Measurements from ENCODE around the gene ELL2. TPM values are rescaled to one million over a fixed set of nuclear protein-coding genes. Genes with fewer than 3 reads are reported as not detected.

ELL2 gene
- 30.2 TPM for total RNA-seq
- 14.1 TPM for polyA plus RNA-seq

DNA sequence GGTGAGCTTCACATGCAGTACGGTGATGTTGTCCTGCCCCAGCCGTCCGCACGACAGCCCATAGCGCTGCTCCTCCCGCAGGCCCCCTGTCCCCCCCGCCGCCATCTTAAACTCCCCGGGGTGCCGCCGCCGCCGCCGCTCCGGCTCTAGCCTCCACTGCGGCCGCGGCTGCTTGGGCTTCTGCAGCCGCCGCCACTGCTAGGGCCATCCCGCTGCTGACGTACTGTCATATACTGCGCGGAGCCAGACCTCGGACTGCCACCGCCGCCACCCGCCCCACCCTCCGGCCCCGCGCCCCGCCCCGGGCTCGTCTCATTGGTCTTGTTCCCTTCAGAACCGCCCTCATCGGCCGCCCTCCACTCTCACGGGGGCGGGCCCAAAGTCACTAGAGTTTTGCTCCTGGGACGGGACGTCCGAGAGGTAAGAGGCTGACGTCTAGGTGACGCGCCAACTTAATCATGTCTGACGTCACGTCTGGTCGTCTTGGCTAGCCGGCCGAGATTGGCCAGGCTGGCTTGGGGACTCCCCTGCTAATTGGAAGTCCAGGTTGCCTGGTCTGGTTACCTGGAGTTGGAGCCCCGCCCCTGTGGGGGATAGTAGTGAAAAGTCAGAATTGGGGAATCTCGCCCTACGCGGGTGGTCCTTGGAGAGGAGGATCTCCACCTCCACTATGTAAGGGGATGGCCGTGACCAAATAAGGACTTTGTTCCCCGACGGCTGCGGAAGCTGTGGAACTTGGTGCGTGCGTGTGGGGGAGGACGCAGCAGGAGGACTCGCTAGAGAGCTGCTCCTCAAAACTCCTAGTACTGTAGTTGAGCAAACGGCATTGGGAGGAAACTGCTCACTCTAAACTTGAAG, at the start of gene ELL2:
Gene ELL2 (minus strand): TSS at position 235 of the 858 bp plus-strand sequence. CDS start 130 bp downstream, at position 105.
- WGBS: under 1% methylated on average over 63 of the region's 63 CpGs
- Histone ChIP-seq H3K4me1 (ENCODE audit: insufficient read depth) (peaks cover 2% of the 10 kb centered on the region), H3K27ac (ENCODE audit: low read depth) (peak within 1 kb of the TSS; percentile 99), H3K36me3 (ENCODE audit: insufficient read depth) (no peaks in the 10 kb centered on the region), H3K4me3 (ENCODE audit: low read depth, low read length) (peak within 1 kb of the TSS; percentile 92)
- peak; percentile 91 for DNase-seq (ENCODE audit: extremely low spot score)

DNA sequence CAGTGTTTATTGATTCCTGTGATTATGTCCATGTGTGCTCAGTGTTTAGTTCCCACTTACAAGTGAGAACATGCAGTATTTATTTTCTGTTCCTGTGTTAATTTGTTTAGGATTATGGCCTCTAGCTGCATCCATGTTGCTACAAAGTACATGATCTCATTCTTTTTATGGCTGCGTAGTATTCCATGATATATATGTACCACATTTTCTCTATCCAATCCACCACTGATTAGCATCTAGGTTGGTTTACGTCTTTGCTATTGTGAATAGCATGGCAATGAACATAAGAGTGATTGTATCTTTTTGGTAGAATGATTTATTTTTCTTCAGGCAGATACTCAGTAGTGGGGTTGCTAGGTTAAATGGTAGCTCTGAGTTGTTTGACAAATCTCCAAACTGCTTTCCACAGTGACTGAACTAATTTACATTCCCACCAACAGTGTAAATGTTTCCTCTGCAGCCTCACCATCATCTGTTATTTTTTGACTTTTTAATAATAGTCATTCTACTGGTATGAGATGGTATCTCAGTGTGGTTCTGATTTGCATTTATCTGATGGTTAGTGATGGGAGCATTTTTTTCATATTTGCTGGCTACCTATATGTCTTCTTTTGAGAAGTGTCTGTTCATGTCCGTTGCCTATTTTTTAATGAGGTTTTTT, 47.5 kb upstream of the ELL2 start:
- no peaks in the 10 kb centered on the region for H3K36me3 ChIP-seq (ENCODE audit: insufficient read depth)
- 94% methylated on average over 3 of the region's 3 CpGs for WGBS
- H3K4me1 ChIP-seq (ENCODE audit: insufficient read depth): no peaks in the 10 kb centered on the region
- no peak for DNase-seq (ENCODE audit: extremely low spot score)
- no peak overlapping the region for H3K27ac ChIP-seq (ENCODE audit: low read depth)
- H3K4me3 ChIP-seq (ENCODE audit: low read depth, low read length): no peak overlapping the region

DNA sequence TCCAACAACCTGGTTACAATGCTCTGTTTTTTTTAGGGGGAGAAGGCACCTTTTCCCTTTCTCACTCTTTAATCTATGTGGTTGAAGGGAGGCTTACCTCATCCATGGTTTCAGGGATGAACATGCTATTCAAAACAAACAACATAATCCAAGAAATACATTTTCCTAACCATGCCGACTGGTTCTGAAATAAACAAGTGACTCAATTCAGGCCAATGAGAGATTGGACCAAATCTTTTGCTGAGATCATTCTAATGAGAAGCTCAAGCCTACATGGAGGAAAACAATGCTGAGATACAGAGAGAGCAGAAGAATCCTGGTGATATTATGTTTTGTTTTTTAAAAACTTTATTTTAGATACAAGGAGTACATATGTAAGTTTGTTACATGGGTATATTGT, 46.8 kb upstream of the ELL2 start:
- Histone ChIP-seq H3K4me3 (ENCODE audit: low read depth, low read length) (no peak overlapping the region), H3K27ac (ENCODE audit: low read depth) (no peak overlapping the region), H3K36me3 (ENCODE audit: insufficient read depth) (no peaks in the 10 kb centered on the region), H3K4me1 (ENCODE audit: insufficient read depth) (no peaks in the 10 kb centered on the region)
- DNase-seq (ENCODE audit: extremely low spot score): no peak
- WGBS: 83% methylated on average over 1 of the region's 1 CpG

DNA sequence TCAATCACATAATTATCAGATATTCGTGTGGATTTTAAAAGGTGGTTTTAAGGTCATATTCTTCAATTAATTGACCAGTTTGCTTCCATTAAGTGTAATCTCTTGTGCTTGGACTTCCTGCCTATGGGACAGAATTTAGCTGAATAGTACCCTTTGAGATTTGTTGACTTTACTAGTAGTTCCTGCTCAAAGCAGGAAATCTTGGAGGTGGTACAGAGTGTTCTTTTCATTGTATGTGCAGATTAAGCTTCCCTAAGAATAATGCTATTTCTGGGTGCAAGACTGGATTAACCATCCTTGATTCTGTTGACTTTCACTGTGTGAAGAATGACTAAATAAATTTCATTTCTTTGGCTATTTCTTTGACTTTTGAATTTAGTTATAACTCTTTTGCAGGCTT, 45.4 kb upstream of the ELL2 start:
- no peak overlapping the region for H3K27ac ChIP-seq (ENCODE audit: low read depth)
- 76% methylated on average over 1 of the region's 1 CpG for WGBS

DNA sequence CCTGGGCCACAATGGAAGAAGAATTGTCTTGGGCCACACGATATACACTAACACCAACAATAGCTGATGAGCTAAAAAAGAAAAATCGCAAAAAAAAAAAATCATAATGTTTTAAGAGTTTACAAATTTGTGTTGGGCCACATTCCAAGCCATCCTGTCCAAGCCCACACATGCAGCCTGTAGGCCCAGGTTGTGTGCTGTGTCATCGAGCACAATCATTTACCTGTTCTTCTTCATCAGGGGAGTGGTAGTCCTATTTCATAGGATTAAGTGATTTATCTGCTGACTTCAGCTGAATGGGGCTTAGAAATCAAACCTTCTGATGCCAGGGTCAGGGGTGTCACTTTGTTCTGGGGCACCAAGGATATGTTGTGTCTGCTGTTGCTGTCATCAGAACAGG, 44.6 kb upstream of the ELL2 start:
- H3K36me3 ChIP-seq (ENCODE audit: insufficient read depth): no peaks in the 10 kb centered on the region
- H3K27ac ChIP-seq (ENCODE audit: low read depth): no peak overlapping the region
- 93% methylated on average over 3 of the region's 3 CpGs for WGBS
- no peak overlapping the region for H3K4me3 ChIP-seq (ENCODE audit: low read depth, low read length)
- H3K4me1 ChIP-seq (ENCODE audit: insufficient read depth): no peaks in the 10 kb centered on the region
- no peak for DNase-seq (ENCODE audit: extremely low spot score)

More for the DNA sequence above, 45.4 kb upstream of the ELL2 start:
- DNase-seq (ENCODE audit: extremely low spot score): no peak
- H3K36me3 ChIP-seq (ENCODE audit: insufficient read depth): no peaks in the 10 kb centered on the region
- H3K4me1 ChIP-seq (ENCODE audit: insufficient read depth): no peaks in the 10 kb centered on the region
- H3K4me3 ChIP-seq (ENCODE audit: low read depth, low read length): no peak overlapping the region

DNA sequence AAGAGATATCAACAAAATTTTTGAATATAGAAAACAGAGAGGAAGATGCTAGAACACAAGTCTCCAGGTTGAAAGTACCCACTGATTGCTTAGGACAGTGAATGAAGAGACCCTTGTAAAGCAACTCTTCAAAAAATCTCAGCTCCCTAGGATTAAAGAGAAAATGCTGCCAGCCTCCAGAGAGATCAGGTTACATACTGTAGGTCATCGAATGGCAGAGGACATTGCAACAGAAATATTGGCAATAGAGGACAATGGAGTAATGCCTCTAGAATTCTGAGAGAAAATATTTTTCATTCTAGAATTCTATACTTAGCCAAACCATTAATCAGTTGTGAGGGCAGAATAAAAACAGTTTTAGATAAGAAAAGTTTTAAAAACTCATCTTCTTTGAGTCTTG, 43.1 kb upstream of the ELL2 start:
- DNase-seq (ENCODE audit: extremely low spot score): no peak
- Histone ChIP-seq H3K36me3 (ENCODE audit: insufficient read depth) (no peaks in the 10 kb centered on the region), H3K4me3 (ENCODE audit: low read depth, low read length) (no peak overlapping the region), H3K27ac (ENCODE audit: low read depth) (no peak overlapping the region), H3K4me1 (ENCODE audit: insufficient read depth) (no peaks in the 10 kb centered on the region)
- 86% methylated on average over 1 of the region's 1 CpG for WGBS

DNA sequence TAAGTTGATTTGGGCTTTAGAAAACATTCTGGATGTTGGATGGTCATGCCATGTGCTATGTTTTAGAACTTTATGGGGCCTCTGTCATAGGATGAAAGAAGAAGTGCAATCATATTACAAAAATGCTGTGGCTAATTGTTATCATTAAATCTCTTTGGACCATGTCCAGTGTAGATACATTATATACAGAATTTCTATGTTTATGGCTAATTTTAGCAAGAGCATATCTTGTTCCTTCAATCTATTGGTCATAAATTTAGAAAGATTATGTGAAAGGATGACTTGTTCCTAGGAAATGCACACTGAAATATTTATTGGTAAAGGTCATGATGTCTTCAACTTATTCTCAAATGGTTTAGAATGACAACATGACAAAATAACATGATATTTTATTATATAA, 42.4 kb upstream of the ELL2 start:
- Histone ChIP-seq H3K4me3 (ENCODE audit: low read depth, low read length) (no peak overlapping the region), H3K4me1 (ENCODE audit: insufficient read depth) (no peaks in the 10 kb centered on the region), H3K36me3 (ENCODE audit: insufficient read depth) (no peaks in the 10 kb centered on the region), H3K27ac (ENCODE audit: low read depth) (no peak overlapping the region)
- no peak for DNase-seq (ENCODE audit: extremely low spot score)

DNA sequence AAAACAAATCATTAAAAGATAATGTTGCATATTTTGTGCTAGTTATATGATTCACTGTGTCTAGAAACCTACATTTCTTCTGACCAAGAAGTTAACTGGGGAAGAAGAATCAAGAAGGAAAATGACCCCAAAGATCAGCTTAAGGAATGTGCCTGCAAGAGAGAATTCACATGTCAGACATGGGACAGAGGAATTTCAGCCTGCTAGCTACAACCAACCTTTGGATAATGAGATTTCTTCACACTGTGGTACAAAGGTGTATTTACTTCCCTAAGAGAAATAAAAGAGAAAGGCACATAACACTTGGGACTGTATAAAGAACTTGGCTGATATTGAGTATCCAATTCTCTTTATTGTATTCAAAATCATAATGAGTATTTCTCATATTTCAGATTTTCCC, 39.6 kb upstream of the ELL2 start:
- Histone ChIP-seq H3K36me3 (ENCODE audit: insufficient read depth) (no peaks in the 10 kb centered on the region), H3K4me3 (ENCODE audit: low read depth, low read length) (no peak overlapping the region), H3K27ac (ENCODE audit: low read depth) (no peak overlapping the region), H3K4me1 (ENCODE audit: insufficient read depth) (no peaks in the 10 kb centered on the region)
- DNase-seq (ENCODE audit: extremely low spot score): no peak

DNA sequence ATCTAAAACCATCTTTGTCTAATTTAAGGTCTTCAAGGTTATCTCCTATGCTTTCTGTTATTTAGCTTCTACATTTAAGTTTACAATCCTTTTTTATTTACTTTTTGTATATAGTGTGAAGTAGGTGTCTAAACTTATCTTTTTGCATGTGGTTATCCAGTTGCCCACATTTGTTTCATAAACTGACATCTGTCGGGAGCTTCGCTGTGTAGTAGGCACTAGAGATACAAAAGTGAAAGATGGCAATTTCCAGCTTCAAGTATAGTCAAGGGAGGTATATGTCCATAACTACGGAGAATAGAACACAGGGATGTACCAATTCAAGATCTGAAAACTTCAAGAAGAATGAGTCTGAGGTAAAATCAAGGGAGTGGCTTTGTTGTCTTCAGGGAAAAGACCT, 38.7 kb upstream of the ELL2 start:
- H3K27ac ChIP-seq (ENCODE audit: low read depth): no peak overlapping the region
- 94% methylated on average over 3 of the region's 3 CpGs for WGBS
- no peak for DNase-seq (ENCODE audit: extremely low spot score)
- H3K4me3 ChIP-seq (ENCODE audit: low read depth, low read length): no peak overlapping the region
- no peaks in the 10 kb centered on the region for H3K4me1 ChIP-seq (ENCODE audit: insufficient read depth)
- no peaks in the 10 kb centered on the region for H3K36me3 ChIP-seq (ENCODE audit: insufficient read depth)

DNA sequence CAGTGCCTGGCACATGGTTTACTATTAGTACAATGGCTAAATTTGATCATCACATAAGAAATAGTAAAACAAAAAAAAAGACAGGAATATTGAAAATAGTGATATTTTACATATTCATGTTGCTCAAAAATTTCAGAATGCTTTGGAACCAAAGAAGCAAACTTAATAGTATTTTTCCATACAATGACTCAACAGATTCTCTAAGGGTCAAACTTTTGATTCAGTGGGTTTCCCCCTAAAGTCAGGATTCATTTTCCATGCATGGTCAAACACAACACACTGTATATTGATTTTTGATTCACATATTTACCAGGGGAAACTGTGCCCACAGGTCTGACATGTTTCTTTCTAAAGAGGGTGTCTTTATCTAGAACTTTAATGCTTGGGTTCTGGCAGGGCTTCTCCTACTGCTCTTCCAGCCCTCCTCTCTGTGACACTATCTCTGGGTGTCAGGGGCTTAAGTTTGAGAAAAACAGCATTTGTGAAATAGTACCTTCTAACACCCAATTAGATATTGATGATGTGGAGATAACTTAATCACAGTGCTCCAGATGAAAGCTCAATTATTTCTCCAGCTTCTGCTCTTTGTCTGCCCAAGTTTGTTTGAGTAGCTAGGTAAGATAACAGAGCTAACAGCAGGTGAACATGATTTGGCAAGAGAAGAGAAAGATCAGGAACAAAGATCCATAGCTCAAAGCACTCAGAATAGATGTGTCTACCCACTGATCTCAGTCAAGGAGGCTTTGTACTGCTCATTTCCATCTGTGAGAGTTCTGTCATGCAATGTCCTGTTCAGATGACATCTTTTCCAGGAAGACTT, 35.5 kb upstream of the ELL2 start:
- Histone ChIP-seq H3K36me3 (ENCODE audit: insufficient read depth) (no peaks in the 10 kb centered on the region), H3K27ac (ENCODE audit: low read depth) (no peak overlapping the region), H3K4me3 (ENCODE audit: low read depth, low read length) (no peak overlapping the region), H3K4me1 (ENCODE audit: insufficient read depth) (no peaks in the 10 kb centered on the region)
- DNase-seq (ENCODE audit: extremely low spot score): no peak

DNA sequence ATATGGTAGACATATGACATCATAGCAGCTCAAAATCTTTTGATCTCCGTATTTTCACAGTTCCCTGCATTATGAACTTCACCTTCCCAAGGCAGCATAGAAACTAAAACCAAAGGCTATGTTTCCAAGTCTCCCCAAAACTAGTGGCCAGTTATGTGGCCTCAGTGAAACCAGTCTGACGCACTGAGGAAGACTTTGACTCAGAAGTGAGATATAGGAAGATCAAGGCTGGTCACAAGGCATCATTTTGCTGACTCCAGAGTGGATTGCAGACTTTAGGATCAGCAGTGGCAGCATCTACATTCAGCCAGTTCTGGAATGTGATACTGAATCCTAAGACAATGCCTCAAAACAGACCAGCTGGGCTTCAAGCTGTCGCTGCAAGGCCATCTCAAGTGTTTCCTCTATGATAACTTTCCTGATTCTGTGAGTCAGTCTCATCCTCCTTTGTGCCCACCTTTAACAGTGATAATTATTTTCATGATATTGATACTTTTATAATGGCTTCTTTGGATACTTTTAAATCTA, 34.4 kb upstream of the ELL2 start:
- Histone ChIP-seq H3K4me1 (ENCODE audit: insufficient read depth) (no peaks in the 10 kb centered on the region), H3K36me3 (ENCODE audit: insufficient read depth) (no peaks in the 10 kb centered on the region), H3K27ac (ENCODE audit: low read depth) (no peak overlapping the region), H3K4me3 (ENCODE audit: low read depth, low read length) (no peak overlapping the region)
- 91% methylated on average over 3 of the region's 3 CpGs for WGBS
- no peak for DNase-seq (ENCODE audit: extremely low spot score)

DNA sequence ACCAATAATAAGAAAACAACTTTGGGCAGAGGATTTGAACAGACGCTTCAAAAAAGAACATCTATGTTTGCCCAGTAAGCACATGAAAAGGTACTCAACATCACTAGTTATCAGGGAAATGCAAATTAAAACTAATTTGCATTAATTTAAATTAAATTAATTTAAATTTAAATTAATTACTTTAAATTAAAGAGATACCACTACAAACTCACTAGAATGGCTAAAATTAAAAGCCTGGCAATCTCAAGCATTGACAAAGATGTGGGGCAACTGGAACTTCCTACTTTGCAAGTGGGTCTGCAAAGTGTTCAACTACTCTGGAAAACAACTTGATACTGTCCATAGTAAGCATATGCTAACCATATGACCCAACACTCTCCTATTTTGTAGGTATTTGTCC, 32.1 kb upstream of the ELL2 start:
- WGBS: 97% methylated on average over 1 of the region's 1 CpG

DNA sequence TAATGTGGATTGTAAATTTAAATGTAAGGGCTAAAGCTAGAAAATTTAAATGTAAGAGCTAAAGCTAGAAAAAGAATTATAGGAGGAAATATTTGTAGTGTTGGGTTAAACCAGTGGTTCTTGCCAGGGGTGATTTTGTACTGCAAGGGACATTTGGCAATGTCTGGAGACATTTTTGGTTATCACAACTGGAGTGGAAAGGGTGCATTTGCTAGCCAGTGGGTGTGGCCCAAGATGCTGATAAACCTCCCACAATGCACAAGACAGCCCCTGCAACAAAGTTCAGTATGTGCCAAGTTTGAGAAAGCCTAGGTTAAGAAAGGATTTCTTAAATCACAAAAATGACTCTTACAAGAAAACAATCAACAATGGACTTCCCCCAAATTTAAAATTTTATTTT, 31.6 kb upstream of the ELL2 start:
- no peak for DNase-seq (ENCODE audit: extremely low spot score)
- Histone ChIP-seq H3K4me1 (ENCODE audit: insufficient read depth) (no peaks in the 10 kb centered on the region), H3K36me3 (ENCODE audit: insufficient read depth) (no peaks in the 10 kb centered on the region), H3K27ac (ENCODE audit: low read depth) (no peak overlapping the region), H3K4me3 (ENCODE audit: low read depth, low read length) (no peak overlapping the region)

More for the DNA sequence above, 32.1 kb upstream of the ELL2 start:
- H3K4me3 ChIP-seq (ENCODE audit: low read depth, low read length): no peak overlapping the region
- no peaks in the 10 kb centered on the region for H3K4me1 ChIP-seq (ENCODE audit: insufficient read depth)
- H3K27ac ChIP-seq (ENCODE audit: low read depth): no peak overlapping the region
- no peak for DNase-seq (ENCODE audit: extremely low spot score)
- no peaks in the 10 kb centered on the region for H3K36me3 ChIP-seq (ENCODE audit: insufficient read depth)

Measured in urinary bladder (tissue), 4 donors.